Measurements from ENCODE around the gene KIF27.

GRCh38 chr9:83906144-83906543 is 15.1 kb downstream of the KIF27 start:
- no peak for TF ChIP-seq TAF1 (conservative IDR thresholded peaks at IDR 0.05)
- no peak for TF ChIP-seq CTCF (IDR thresholded peaks at IDR 0.05; ENCODE audit: low read depth, low read length, missing input control)

Data from liver (tissue), 3 donors.